Measurements from ENCODE around the gene TKFC.
A peak's percentile ranks its signal among the peaks of the same experiment; 100 is the strongest.

The TKFC gene

DNA sequence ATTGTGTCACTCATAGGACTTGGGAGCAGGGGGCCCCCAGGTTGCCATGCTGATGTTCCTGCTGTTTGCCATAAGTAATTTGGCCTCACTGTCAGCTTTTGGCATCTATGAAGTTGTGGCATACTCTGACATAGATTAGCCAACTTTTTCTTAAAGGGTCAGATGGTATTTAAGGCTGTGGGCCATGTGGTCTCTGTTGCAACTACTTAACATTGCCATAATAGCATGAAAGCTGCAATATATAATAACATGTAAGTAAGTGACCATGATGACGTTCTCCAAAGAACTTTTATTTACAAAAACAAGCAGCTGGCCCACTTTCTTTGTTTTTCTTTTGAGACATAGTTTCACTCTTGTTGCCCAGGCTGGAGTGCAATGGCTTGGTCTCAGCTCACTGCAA lies 57.1 kb downstream of the TKFC start:
- Histone ChIP-seq H3K27ac (ENCODE audit: low read depth, low read length, severe bottlenecking) (no peak overlapping the region), H3K4me3 (ENCODE audit: extremely low read depth, insufficient read depth, low read length, poor library complexity, severe bottlenecking) (no peak overlapping the region), H3K9me3 (ENCODE audit: control insufficient read depth, low read length) (peaks cover 17% of the 10 kb centered on the region), H3K4me1 (ENCODE audit: control insufficient read depth, insufficient read depth, low read length, poor library complexity, severe bottlenecking) (peaks cover 5% of the 10 kb centered on the region), H3K36me3 (ENCODE audit: control insufficient read depth, insufficient read depth, low read length) (peaks cover 15% of the 10 kb centered on the region)
- 100% methylated on average over 1 of the region's 1 CpG for WGBS, 2 experiments (ENCODE audit: insufficient coverage in 2 of 2)

DNA sequence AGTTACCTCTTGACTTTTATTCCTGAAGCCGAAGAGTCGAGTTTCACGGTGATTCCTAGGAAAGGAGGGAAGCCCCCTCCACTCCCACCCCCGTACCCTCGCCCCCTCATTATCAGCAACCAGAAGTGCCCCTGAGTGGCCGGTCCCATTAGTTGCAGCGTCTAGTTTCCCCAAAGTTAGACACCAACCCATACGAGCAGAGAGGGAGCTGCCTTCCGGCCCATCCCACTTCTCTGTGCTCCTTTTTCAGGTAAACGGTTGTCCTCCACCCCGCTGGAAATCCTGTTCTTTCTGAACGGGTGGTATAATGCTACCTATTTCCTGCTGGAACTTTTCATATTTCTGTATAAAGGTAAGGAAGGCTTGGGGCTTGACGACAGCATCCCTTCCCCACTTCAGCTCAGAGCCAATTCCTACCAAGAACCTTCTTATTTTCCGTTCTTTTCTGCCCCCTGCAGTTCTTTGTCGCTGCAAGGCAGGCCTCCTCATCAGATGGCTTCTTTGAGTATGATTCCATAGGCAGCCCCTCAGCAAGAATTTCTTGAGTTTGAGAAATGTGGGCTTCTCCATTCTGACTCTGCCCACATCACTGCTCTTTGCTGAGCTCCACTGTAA lies 60.1 kb downstream of the TKFC start:
- peak overlapping the region; percentile 73 for H3K4me3 ChIP-seq (ENCODE audit: extremely low read depth, insufficient read depth, low read length, poor library complexity, severe bottlenecking)
- WGBS, 2 experiments (ENCODE audit: insufficient coverage in 2 of 2) = 9 to 17% methylated on average over 5 to 8 of the region's 15 CpGs
- H3K36me3 ChIP-seq (ENCODE audit: control insufficient read depth, insufficient read depth, low read length) = peaks cover 30% of the 10 kb centered on the region
- H3K27ac ChIP-seq (ENCODE audit: low read depth, low read length, severe bottlenecking) = no peak overlapping the region
- peaks cover 17% of the 10 kb centered on the region for H3K9me3 ChIP-seq (ENCODE audit: control insufficient read depth, low read length)
- H3K4me1 ChIP-seq (ENCODE audit: control insufficient read depth, insufficient read depth, low read length, poor library complexity, severe bottlenecking) = peaks cover 5% of the 10 kb centered on the region

Measured in mesodermal cell (in vitro differentiated cells).